ENCODE measurements around the gene ALDH1B1. TPM values are rescaled to one million over a fixed set of nuclear protein-coding genes. Genes with fewer than 3 reads are reported as not detected.

ALDH1B1 gene
- total and polyA plus RNA-seq, 2 of the 13 experiments (the other 11 are each of a cell fraction or from before 2014, with no cell fraction given): 45.1 to 125 TPM

DNA sequence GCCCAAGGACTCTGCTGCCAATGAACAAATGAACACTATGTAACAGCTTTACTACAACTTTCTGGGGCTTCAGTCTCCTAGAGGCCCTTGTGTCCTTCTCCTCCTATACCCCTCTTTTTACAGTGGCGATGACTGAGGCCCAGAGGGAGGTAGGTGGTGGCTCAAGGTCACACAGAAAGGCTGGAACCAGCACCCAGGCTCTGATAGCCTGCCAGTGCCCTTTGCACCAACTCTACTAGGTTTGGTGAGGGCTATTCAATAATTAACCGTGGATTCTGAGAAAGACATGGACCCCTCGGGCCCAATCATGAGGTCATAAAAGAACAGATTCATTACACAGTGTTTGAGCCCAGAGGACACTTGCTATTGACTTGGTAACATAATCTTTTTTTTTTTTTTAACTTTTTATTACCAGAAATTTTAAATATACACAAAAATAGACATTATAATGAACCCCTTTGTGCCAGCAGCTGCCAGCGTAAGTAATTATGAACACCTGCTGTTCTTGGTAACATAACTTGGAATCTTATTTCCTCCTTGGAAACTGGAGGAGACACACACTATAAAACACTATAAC, 6.1 kb upstream of the ALDH1B1 start (continued):
- TF ChIP-seq, protein P1, sequence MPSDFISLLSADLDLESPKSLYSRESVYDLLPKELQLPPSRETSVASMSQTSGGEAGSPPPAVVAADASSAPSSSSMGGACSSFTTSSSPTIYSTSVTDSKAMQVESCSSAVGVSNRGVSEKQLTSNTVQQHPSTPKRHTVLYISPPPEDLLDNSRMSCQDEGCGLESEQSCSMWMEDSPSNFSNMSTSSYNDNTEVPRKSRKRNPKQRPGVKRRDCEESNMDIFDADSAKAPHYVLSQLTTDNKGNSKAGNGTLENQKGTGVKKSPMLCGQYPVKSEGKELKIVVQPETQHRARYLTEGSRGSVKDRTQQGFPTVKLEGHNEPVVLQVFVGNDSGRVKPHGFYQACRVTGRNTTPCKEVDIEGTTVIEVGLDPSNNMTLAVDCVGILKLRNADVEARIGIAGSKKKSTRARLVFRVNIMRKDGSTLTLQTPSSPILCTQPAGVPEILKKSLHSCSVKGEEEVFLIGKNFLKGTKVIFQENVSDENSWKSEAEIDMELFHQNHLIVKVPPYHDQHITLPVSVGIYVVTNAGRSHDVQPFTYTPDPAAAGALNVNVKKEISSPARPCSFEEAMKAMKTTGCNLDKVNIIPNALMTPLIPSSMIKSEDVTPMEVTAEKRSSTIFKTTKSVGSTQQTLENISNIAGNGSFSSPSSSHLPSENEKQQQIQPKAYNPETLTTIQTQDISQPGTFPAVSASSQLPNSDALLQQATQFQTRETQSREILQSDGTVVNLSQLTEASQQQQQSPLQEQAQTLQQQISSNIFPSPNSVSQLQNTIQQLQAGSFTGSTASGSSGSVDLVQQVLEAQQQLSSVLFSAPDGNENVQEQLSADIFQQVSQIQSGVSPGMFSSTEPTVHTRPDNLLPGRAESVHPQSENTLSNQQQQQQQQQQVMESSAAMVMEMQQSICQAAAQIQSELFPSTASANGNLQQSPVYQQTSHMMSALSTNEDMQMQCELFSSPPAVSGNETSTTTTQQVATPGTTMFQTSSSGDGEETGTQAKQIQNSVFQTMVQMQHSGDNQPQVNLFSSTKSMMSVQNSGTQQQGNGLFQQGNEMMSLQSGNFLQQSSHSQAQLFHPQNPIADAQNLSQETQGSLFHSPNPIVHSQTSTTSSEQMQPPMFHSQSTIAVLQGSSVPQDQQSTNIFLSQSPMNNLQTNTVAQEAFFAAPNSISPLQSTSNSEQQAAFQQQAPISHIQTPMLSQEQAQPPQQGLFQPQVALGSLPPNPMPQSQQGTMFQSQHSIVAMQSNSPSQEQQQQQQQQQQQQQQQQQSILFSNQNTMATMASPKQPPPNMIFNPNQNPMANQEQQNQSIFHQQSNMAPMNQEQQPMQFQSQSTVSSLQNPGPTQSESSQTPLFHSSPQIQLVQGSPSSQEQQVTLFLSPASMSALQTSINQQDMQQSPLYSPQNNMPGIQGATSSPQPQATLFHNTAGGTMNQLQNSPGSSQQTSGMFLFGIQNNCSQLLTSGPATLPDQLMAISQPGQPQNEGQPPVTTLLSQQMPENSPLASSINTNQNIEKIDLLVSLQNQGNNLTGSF (CRISPR knock-in tag; IDR thresholded peaks at IDR 0.05): no peak
- no peak for TF ChIP-seq TGIF2 (CRISPR knock-in tag; IDR thresholded peaks at IDR 0.05)
- TF ChIP-seq CHCHD3 (CRISPR knock-in tag; IDR thresholded peaks at IDR 0.05): no peak
- TF ChIP-seq HDAC1 (CRISPR knock-in tag; IDR thresholded peaks at IDR 0.05): peak; percentile 51; the same call in 1 of the 2 replicates
- TF ChIP-seq SMARCC2 (IDR thresholded peaks at IDR 0.05): no peak
- TF ChIP-seq ETV6 (CRISPR knock-in tag; conservative IDR thresholded peaks at IDR 0.05): no peak
- TF ChIP-seq ZNF780A (CRISPR knock-in tag; IDR thresholded peaks at IDR 0.05): no peak
- TF ChIP-seq, protein P2, sequence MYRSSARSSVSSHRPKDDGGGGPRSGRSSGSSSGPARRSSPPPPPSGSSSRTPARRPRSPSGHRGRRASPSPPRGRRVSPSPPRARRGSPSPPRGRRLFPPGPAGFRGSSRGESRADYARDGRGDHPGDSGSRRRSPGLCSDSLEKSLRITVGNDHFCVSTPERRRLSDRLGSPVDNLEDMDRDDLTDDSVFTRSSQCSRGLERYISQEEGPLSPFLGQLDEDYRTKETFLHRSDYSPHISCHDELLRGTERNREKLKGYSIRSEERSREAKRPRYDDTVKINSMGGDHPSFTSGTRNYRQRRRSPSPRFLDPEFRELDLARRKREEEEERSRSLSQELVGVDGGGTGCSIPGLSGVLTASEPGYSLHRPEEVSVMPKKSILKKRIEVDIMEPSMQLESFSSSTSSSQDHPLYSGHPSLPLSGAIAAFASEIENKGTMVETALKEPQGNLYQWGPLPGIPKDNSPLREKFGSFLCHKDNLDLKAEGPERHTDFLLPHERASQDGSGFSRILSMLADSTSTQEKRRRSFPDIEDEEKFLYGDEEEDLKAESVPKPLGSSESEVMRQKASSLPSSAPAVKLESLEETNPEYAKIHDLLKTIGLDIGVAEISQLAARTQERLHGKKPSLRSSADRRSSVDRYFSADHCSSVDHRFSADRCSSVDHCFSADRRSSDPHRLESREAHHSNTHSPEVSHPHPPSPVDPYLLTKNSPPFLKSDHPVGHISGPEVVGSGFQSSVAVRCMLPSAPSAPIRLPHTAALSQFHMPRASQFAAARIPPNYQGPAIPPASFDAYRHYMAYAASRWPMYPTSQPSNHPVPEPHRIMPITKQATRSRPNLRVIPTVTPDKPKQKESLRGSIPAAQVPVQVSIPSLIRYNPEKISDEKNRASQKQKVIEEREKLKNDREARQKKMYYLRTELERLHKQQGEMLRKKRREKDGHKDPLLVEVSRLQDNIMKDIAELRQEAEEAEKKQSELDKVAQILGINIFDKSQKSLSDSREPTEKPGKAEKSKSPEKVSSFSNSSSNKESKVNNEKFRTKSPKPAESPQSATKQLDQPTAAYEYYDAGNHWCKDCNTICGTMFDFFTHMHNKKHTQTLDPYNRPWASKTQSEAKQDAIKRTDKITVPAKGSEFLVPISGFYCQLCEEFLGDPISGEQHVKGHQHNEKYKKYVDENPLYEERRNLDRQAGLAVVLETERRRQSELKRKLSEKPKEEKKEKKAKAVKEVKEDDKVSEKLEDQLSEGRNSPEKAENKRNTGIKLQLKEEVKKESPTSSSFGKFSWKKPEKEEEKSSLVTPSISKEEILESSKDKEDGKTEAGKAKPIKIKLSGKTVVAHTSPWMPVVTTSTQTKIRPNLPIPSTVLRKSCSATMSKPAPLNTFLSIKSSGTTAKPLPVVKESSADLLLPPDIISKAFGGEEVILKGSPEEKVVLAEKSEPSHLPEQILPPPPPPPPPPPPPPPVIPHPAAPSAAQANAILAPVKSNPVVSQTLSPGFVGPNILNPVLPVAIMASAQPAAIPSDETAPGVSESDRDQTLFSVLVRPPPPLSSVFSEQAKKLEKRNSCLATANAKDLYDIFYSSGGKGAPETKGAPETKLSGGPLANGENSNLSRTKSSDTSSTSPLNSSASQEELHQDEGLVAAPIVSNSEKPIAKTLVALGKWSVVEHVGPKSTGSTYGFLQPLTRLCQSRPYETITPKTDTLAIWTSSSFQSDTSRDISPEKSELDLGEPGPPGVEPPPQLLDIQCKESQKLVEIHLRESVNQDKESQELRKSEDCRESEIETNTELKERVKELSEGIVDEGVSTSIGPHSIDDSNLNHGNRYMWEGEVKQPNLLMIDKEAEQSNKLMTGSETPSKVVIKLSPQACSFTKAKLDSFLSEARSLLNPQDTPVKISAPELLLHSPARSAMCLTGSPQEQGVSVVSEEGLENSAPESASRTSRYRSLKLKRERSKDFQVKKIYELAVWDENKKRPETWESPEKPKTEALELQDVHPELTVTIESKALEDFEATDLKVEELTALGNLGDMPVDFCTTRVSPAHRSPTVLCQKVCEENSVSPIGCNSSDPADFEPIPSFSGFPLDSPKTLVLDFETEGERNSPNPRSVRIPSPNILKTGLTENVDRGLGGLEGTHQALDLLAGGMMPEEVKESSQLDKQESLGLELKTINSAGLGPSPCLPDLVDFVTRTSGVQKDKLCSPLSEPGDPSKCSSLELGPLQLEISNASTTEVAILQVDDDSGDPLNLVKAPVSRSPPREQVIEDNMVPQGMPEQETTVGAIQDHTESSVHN (CRISPR knock-in tag; IDR thresholded peaks at IDR 0.05): no peak
- TF ChIP-seq, protein P3, sequence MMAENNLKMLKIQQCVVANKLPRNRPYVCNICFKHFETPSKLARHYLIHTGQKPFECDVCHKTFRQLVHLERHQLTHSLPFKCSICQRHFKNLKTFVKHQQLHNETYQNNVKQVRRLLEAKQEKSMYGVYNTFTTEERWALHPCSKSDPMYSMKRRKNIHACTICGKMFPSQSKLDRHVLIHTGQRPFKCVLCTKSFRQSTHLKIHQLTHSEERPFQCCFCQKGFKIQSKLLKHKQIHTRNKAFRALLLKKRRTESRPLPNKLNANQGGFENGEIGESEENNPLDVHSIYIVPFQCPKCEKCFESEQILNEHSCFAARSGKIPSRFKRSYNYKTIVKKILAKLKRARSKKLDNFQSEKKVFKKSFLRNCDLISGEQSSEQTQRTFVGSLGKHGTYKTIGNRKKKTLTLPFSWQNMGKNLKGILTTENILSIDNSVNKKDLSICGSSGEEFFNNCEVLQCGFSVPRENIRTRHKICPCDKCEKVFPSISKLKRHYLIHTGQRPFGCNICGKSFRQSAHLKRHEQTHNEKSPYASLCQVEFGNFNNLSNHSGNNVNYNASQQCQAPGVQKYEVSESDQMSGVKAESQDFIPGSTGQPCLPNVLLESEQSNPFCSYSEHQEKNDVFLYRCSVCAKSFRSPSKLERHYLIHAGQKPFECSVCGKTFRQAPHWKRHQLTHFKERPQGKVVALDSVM (CRISPR knock-in tag; IDR thresholded peaks at IDR 0.05): no peak
- no peak for TF ChIP-seq ATM (IDR thresholded peaks at IDR 0.05; ENCODE audit: borderline replicate concordance)

Data from HepG2 (cell line).